CD8-positive, alpha-beta memory T cell (primary cell): Measurements from ENCODE around the gene BCL6B. TPM values are rescaled to one million over a fixed set of nuclear protein-coding genes. Genes with fewer than 3 reads are reported as not detected.
"Not testable (repeated sequence)": the region's sequence is repeated elsewhere in the genome, so short reads cannot be mapped to it uniquely, and the experiment has no call there.

Source experiments
- CTCF ChIA-PET: fragments of 350-600 bp; sonication (Branson Sonifier 250); formaldehyde crosslinking; loops from one replicate; lab custom pipeline; 2021; ENCODE audit warnings: antibody characterized with exemption; lab: Charles Lee
- POLR2A ChIA-PET: fragments of 350-600 bp; sonication (Branson Sonifier 250); formaldehyde crosslinking; loops from one replicate; lab custom pipeline; 2021; ENCODE audit warnings: antibody characterized with exemption; lab: Charles Lee
- DNase-seq, 5 donors: peaks; one replicate each; pipeline versions ENCODE4 v3.0.0 to v3.0.0-alpha.2; 2020 to 2022; ENCODE audit warnings: mixed read lengths in 1 of 5
- H3K27ac ChIP-seq: one replicate; pipeline ENCODE4 v1.7.0; 2013; ENCODE audit warnings: low read depth, mild to moderate bottlenecking, low read length, moderate library complexity
- H3K27me3 ChIP-seq: 2 replicates; pipeline ENCODE4 v1.7.0; 2013; ENCODE audit warnings: low read length, mild to moderate bottlenecking; ENCODE audit not compliant: insufficient read depth, poor library complexity, severe bottlenecking
- H3K36me3 ChIP-seq: 2 replicates; pipeline ENCODE4 v1.7.0; 2013; ENCODE audit warnings: mild to moderate bottlenecking, low read length, moderate library complexity; ENCODE audit not compliant: insufficient read depth
- H3K4me1 ChIP-seq: 2 replicates; pipeline ENCODE4 v1.7.0; 2013; ENCODE audit warnings: mild to moderate bottlenecking, low read length, moderate library complexity; ENCODE audit not compliant: insufficient read depth
- H3K4me3 ChIP-seq: 2 replicates; pipeline ENCODE4 v1.7.0; 2013; ENCODE audit warnings: mild to moderate bottlenecking, low read length
- H3K9me3 ChIP-seq: 2 replicates; pipeline ENCODE4 v1.7.0; 2013; ENCODE audit warnings: mild to moderate bottlenecking, low read length
- H3K27ac Mint-ChIP-seq, 8 donors: one replicate each; pipeline ENCODE4 v1.8.0; 2020 to 2021; ENCODE audit warnings: mixed read lengths in 8 of 8, mild to moderate bottlenecking in 6 of 8, inconsistent platforms in 3 of 8, moderate library complexity in 3 of 8
- H3K27me3 Mint-ChIP-seq, 2 donors: one replicate each; pipeline ENCODE4 v1.8.0; 2020 to 2021; ENCODE audit warnings: mixed read lengths in 2 of 2, mild to moderate bottlenecking in 1 of 2, moderate library complexity in 1 of 2
- H3K36me3 Mint-ChIP-seq, 3 donors: one replicate each; pipeline ENCODE4 v1.8.0; 2020 to 2021; ENCODE audit warnings: mixed read lengths in 3 of 3, inconsistent platforms in 1 of 3, mild to moderate bottlenecking in 1 of 3
- H3K4me1 Mint-ChIP-seq, 3 donors: one replicate each; pipeline ENCODE4 v1.8.0; 2020 to 2021; ENCODE audit warnings: mixed read lengths in 3 of 3, inconsistent platforms in 1 of 3, mild to moderate bottlenecking in 1 of 3
- H3K4me3 Mint-ChIP-seq, 7 donors: one replicate each; pipeline ENCODE4 v1.8.0; 2020 to 2021; ENCODE audit warnings: mixed read lengths in 7 of 7, mild to moderate bottlenecking in 6 of 7, moderate library complexity in 4 of 7, inconsistent platforms in 2 of 7
- H3K9me3 Mint-ChIP-seq, 5 donors: one replicate each; pipeline ENCODE4 v1.8.0; 2020 to 2022; ENCODE audit warnings: mixed read lengths in 5 of 5, mild to moderate bottlenecking in 3 of 5, moderate library complexity in 2 of 5, inconsistent platforms in 1 of 5
- polyA plus RNA-seq: library from polyadenylated mRNA; unstranded; fragments of 300-500 nt; fragmentation: Illumina TruSeq; gene quantifications from one replicate; pipeline ENCODE4 v1.2.3, GENCODE V29; 2021
- total RNA-seq, 2 experiments: library from RNA; stranded (reverse); gene quantifications; one replicate each; pipeline ENCODE4 v1.2.3, GENCODE V29; 2021

BCL6B gene, protein sequence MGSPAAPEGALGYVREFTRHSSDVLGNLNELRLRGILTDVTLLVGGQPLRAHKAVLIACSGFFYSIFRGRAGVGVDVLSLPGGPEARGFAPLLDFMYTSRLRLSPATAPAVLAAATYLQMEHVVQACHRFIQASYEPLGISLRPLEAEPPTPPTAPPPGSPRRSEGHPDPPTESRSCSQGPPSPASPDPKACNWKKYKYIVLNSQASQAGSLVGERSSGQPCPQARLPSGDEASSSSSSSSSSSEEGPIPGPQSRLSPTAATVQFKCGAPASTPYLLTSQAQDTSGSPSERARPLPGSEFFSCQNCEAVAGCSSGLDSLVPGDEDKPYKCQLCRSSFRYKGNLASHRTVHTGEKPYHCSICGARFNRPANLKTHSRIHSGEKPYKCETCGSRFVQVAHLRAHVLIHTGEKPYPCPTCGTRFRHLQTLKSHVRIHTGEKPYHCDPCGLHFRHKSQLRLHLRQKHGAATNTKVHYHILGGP
- total RNA-seq (under 1 TPM; 0.24 to 0.59 TPM), polyA plus RNA-seq (0.09 TPM)

- H3K4me1 ChIP-seq: peaks cover 25% of the 10 kb centered on the region
- peak within 1 kb of the TSS; percentile 75 to 96 (median 89) for H3K27ac Mint-ChIP-seq
- no peak for DNase-seq
- no peaks in the 10 kb centered on the region for H3K36me3 ChIP-seq
- ChIA-PET POLR2A (interaction anchor here (1.0 to 2.8 kb wide), 5 partner anchors 8 to 22 kb away, joined by 7 to 17 read pairs (median 8); partner anchors contain the start of gene SLC16A13), CTCF (interaction anchor here (0.8 to 4.3 kb wide), 7 partner anchors 13 to 121 kb away, joined by 3 to 51 read pairs (median 12); partner anchors contain the start of gene SLC16A13)
- no peaks in the 10 kb centered on the region for H3K9me3 ChIP-seq
- peak within 1 kb of the TSS; percentile 67 to 90 (median 73) for H3K4me3 Mint-ChIP-seq
- H3K27me3 Mint-ChIP-seq: peaks cover 0 to 5% of the 10 kb centered on the region in 2 donors
- peak within 1 kb of the TSS; percentile 45 for H3K4me3 ChIP-seq
- H3K4me1 Mint-ChIP-seq: peaks cover 37 to 45% (median 39%) of the 10 kb centered on the region in 3 donors
- no peaks in the 10 kb centered on the region for H3K9me3 Mint-ChIP-seq
- H3K27me3 ChIP-seq: no peaks in the 10 kb centered on the region
- H3K36me3 Mint-ChIP-seq: no peaks in the 10 kb centered on the region
- H3K27ac ChIP-seq: peak within 1 kb of the TSS; percentile 43
Observed at GRCh38 chr17:7022781-7023571, at the start of gene BCL6B. BCL6B (plus strand) TSS chr17:7023050; CDS start chr17:7023672, 622 bp downstream.

- POLR2A ChIA-PET, H3K36me3 Mint-ChIP-seq, H3K4me1 ChIP-seq, H3K27me3 Mint-ChIP-seq, H3K27ac ChIP-seq, H3K27ac Mint-ChIP-seq, H3K27me3 ChIP-seq, H3K9me3 Mint-ChIP-seq, H3K4me3 ChIP-seq, H3K9me3 ChIP-seq, DNase-seq, H3K4me3 Mint-ChIP-seq, CTCF ChIA-PET, H3K36me3 ChIP-seq: not testable (repeated sequence)
- peaks cover 3 to 10% (median 9%) of the 10 kb centered on the region in 3 donors for H3K4me1 Mint-ChIP-seq
Observed at GRCh38 chr17:6979440-6979839, 43.4 kb upstream of the BCL6B start.

- no peak overlapping the region for H3K27ac ChIP-seq
- H3K4me3 ChIP-seq: no peak overlapping the region
- H3K4me1 ChIP-seq: no peaks in the 10 kb centered on the region
- DNase-seq: no peak
- Mint-ChIP-seq H3K27me3 (peaks cover 0 to 3% of the 10 kb centered on the region in 2 donors), H3K4me1 (peaks cover 3 to 10% (median 9%) of the 10 kb centered on the region in 3 donors), H3K27ac (no peak overlapping the region), H3K36me3 (peaks cover 0 to 5% (median 3%) of the 10 kb centered on the region in 3 donors), H3K4me3 (no peak overlapping the region), H3K9me3 (peaks cover 0 to 2% (median 0%) of the 10 kb centered on the region in 5 donors)
- CTCF ChIA-PET: no interaction called here
- no peaks in the 10 kb centered on the region for H3K36me3 ChIP-seq
- POLR2A ChIA-PET: no interaction called here
- no peaks in the 10 kb centered on the region for H3K9me3 ChIP-seq
- H3K27me3 ChIP-seq: no peaks in the 10 kb centered on the region
Observed at GRCh38 chr17:6981426-6981825, 41.4 kb upstream of the BCL6B start.

DNA sequence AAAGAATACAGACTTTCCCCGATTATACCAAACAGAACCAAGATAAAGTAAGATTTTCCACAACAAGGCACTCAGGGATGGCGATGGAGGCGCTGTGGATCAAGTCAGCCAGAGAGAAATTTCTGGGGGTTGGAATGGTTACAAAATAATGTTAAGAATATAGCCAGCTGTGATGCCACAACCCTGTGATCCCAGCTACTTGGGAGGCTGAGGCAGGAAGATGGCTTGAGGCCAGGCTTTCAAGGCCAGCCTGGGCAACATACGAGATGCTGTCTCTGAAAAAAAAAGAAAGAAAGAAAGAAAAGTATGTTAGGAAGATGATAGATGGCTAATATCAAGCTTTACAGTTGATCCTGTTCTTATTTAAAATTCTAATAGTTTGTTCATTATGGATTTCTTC is 37.6 kb upstream of the BCL6B start:
- peaks cover 3 to 10% (median 9%) of the 10 kb centered on the region in 3 donors for H3K4me1 Mint-ChIP-seq
- H3K36me3 Mint-ChIP-seq: peaks cover 0 to 4% (median 3%) of the 10 kb centered on the region in 3 donors
- no peaks in the 10 kb centered on the region for H3K9me3 Mint-ChIP-seq
- no peaks in the 10 kb centered on the region for H3K4me1 ChIP-seq
- no peak for DNase-seq
- H3K27me3 Mint-ChIP-seq: no peaks in the 10 kb centered on the region
- no peaks in the 10 kb centered on the region for H3K9me3 ChIP-seq
- no peaks in the 10 kb centered on the region for H3K27me3 ChIP-seq
- H3K27ac ChIP-seq: no peak overlapping the region
- H3K36me3 ChIP-seq: no peaks in the 10 kb centered on the region
- H3K4me3 Mint-ChIP-seq: no peak overlapping the region
- no peak overlapping the region for H3K4me3 ChIP-seq
- ChIA-PET CTCF (interaction anchor here (0.6 to 1.2 kb wide), 4 partner anchors 14 to 74 kb away, joined by 3 to 4 read pairs (median 3); no protein-coding TSS in a partner anchor), POLR2A (no interaction called here)
- peak overlapping the region in 1 of 8 donors; percentile 93 for H3K27ac Mint-ChIP-seq

DNA sequence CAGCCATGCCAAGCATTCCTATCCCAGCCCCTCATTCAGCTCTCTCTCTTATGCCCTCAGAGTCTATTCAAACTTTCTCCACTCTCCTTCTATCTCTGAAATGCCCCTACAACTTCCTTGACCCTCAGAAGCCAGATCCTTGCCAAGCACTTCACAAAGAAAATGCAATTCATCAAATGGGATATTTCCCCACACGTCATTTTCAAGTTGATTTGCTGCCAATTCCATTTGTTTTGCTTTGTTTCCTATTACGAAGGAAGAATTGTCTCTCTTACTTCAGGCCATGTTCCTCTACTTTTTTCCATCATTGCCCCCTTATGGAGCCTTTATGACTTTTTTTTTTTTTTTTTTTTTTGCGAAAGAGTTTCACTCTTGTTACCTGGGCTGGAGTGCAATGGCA is 36.2 kb upstream of the BCL6B start:
- H3K4me1 ChIP-seq: no peaks in the 10 kb centered on the region
- H3K36me3 ChIP-seq: no peaks in the 10 kb centered on the region
- Mint-ChIP-seq H3K27me3 (no peaks in the 10 kb centered on the region), H3K36me3 (peaks cover 0 to 4% (median 3%) of the 10 kb centered on the region in 3 donors), H3K27ac (no peak overlapping the region), H3K4me3 (no peak overlapping the region), H3K4me1 (no peaks in the 10 kb centered on the region), H3K9me3 (no peaks in the 10 kb centered on the region)
- no peaks in the 10 kb centered on the region for H3K27me3 ChIP-seq
- no peak overlapping the region for H3K27ac ChIP-seq
- CTCF ChIA-PET: interaction anchor here (1.2 kb wide), 1 partner anchor 18 kb away, joined by 4 read pairs; no protein-coding TSS in a partner anchor
- POLR2A ChIA-PET: no interaction called here
- no peaks in the 10 kb centered on the region for H3K9me3 ChIP-seq
- H3K4me3 ChIP-seq: no peak overlapping the region
- no peak for DNase-seq

- Mint-ChIP-seq H3K27me3 (no peaks in the 10 kb centered on the region), H3K9me3 (no peaks in the 10 kb centered on the region), H3K36me3 (peaks cover 0 to 8% (median 4%) of the 10 kb centered on the region in 3 donors), H3K4me3 (no peak overlapping the region), H3K27ac (no peak overlapping the region), H3K4me1 (peaks cover 0 to under 1% (median 0%) of the 10 kb centered on the region in 3 donors)
- ChIA-PET POLR2A (no interaction called here), CTCF (no interaction called here)
- Histone ChIP-seq H3K27me3 (no peaks in the 10 kb centered on the region), H3K27ac (no peak overlapping the region), H3K9me3 (no peaks in the 10 kb centered on the region), H3K4me1 (no peaks in the 10 kb centered on the region), H3K4me3 (no peak overlapping the region), H3K36me3 (no peaks in the 10 kb centered on the region)
- no peak for DNase-seq
Observed at GRCh38 chr17:6989779-6990178, 33.1 kb upstream of the BCL6B start.

DNA sequence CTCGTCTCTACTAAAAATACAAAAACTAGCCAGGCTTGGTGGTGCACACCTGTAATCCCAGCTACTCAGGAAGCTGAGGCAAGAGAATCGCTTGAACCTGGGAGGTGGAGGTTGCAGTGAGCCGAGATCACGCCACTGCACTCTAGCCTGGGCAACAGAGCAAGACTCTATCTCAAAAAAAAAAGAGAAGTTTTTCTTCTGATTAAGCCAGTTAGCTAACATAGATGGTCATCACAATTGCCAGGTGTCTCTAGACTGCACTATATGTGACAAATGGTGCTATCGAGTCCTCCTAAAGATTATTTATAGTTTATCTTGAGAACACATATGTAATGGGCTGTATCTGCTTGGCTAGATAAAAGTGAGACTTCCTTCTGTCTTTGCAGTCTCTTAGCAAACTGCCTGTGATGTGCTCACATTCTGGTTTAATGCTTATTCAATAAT is 29.2 kb upstream of the BCL6B start:
- H3K36me3 Mint-ChIP-seq: peaks cover 0 to 30% (median 9%) of the 10 kb centered on the region in 3 donors
- H3K4me1 Mint-ChIP-seq, H3K27me3 Mint-ChIP-seq, H3K4me3 ChIP-seq, H3K4me1 ChIP-seq, H3K36me3 ChIP-seq, POLR2A ChIA-PET, H3K9me3 ChIP-seq, H3K27me3 ChIP-seq, H3K9me3 Mint-ChIP-seq, DNase-seq, H3K4me3 Mint-ChIP-seq: not testable (repeated sequence)
- CTCF ChIA-PET: interaction anchor here (1.2 to 1.4 kb wide), 2 partner anchors 11 to 79 kb away, joined by 4 read pairs; no protein-coding TSS in a partner anchor
- H3K27ac ChIP-seq: peak overlapping the region; percentile 74
- H3K27ac Mint-ChIP-seq: peak overlapping the region in 4 of 8 donors; percentile 2 to 80 (median 59)
